GM13977 (cell line): ENCODE measurements around the gene BBS12.

Experiments
- DNase-seq: peaks from one replicate; pipeline ENCODE4 v3.0.0; 2012; ENCODE audit warnings: low spot score
- in situ Hi-C: fragments of 300-500 bp; cut with MboI; formaldehyde crosslinking; loops from one replicate; pipeline ENCODE4 v1.12.0; 2022; ENCODE audit warnings: low sequenced_read_pairs, low pct_unique_long_range_greater_than_20kb, mixed read lengths, inconsistent platforms; ENCODE audit not compliant: unreplicated experiment
- TF ChIP-seq, protein P1 (sequence below): IDR thresholded peaks from 2 replicates; pipeline ENCODE4 v1.5.1; 2012; ENCODE audit warnings: mild to moderate bottlenecking, control low read depth; ENCODE audit not compliant: insufficient read depth; ENCODE audit errors: extremely low read depth, missing control alignments

Gene BBS12

GRCh38 chr4:122710434-122711308, 21.8 kb upstream of the BBS12 start:
- TF ChIP-seq, protein P1, sequence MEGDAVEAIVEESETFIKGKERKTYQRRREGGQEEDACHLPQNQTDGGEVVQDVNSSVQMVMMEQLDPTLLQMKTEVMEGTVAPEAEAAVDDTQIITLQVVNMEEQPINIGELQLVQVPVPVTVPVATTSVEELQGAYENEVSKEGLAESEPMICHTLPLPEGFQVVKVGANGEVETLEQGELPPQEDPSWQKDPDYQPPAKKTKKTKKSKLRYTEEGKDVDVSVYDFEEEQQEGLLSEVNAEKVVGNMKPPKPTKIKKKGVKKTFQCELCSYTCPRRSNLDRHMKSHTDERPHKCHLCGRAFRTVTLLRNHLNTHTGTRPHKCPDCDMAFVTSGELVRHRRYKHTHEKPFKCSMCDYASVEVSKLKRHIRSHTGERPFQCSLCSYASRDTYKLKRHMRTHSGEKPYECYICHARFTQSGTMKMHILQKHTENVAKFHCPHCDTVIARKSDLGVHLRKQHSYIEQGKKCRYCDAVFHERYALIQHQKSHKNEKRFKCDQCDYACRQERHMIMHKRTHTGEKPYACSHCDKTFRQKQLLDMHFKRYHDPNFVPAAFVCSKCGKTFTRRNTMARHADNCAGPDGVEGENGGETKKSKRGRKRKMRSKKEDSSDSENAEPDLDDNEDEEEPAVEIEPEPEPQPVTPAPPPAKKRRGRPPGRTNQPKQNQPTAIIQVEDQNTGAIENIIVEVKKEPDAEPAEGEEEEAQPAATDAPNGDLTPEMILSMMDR: no peak
- in situ Hi-C loops: no loop called here
- no peak for DNase-seq

GRCh38 chr4:122711919-122712318, 20.6 kb upstream of the BBS12 start:
- DNase-seq: no peak
- TF ChIP-seq, protein P1: no peak
- in situ Hi-C loops: no loop called here

GRCh38 chr4:122712782-122713181, 19.7 kb upstream of the BBS12 start:
- no peak for DNase-seq
- in situ Hi-C loops: no loop called here
- TF ChIP-seq, protein P1: no peak

GRCh38 chr4:122715221-122715620, 17.3 kb upstream of the BBS12 start:
- TF ChIP-seq, protein P1: no peak
- no peak for DNase-seq
- in situ Hi-C loops: no loop called here

- DNase-seq: peak; percentile 58
- TF ChIP-seq, protein P1: peak; percentile 89
- in situ Hi-C loops: no loop called here
These were observed 15.6 kb upstream of the BBS12 start for GRCh38 chr4:122716825-122717448.

GRCh38 chr4:122718281-122718680, 14.2 kb upstream of the BBS12 start:
- in situ Hi-C loops: no loop called here
- TF ChIP-seq, protein P1: no peak
- DNase-seq: no peak
